Measurements from ENCODE around the gene NDUFB8. TPM values are rescaled to one million over a fixed set of nuclear protein-coding genes. Genes with fewer than 3 reads are reported as not detected.

The NDUFB8 gene
- total RNA-seq, 3 donors from 2014 or later: 169 to 222 (median 202) TPM

- Histone ChIP-seq H3K36me3 (ENCODE audit: low read depth) (no peaks in the 10 kb centered on the region), H3K9me3 (no peaks in the 10 kb centered on the region), H3K4me3 (no peak overlapping the region), H3K4me1 (ENCODE audit: low read depth) (no peaks in the 10 kb centered on the region)
- TF ChIP-seq CTCF (IDR thresholded peaks at IDR 0.05): no peak
- no peak for DNase-seq
- intact Hi-C loops (cut with DNase I, micrococcal nuclease): no loop called here
- no peak for ATAC-seq
Measured at GRCh38 chr10:100570506-100570905, 40.8 kb upstream of the NDUFB8 start.

- no peak for DNase-seq
Measured at GRCh38 chr10:100569687-100570481, 40.2 kb upstream of the NDUFB8 start.

DNA sequence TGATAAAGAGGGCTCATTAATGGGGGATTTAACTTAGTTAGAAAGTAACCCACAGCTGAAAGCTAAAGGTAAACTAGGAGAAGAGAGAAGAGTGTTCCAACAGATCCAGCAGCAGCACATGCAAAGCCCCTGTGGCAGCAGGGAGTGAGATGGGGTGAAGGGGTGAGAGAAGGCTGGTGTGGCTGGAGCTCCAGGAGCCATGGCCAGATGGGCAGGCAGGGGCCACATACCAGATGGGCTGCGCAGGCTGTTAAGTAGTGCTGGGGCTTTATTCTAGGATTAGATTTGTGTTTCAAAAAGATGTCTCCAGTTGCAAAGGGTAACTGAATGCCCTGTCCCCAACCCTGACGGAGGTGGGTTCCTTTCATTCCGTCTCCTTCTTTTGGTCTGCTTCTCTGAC lies 39.2 kb upstream of the NDUFB8 start:
- ATAC-seq (no peak), DNase-seq (no peak)
- H3K9me3 ChIP-seq: no peaks in the 10 kb centered on the region
- H3K4me1 ChIP-seq (ENCODE audit: low read depth): no peaks in the 10 kb centered on the region
- intact Hi-C loops (cut with DNase I, micrococcal nuclease): loop anchor here (10.0 kb wide), 2 partner anchors 166 to 176 kb away; partner anchors contain the start of gene PAX2 (in 1 of the 2)
- no peak overlapping the region for H3K4me3 ChIP-seq
- no peak for TF ChIP-seq CTCF (IDR thresholded peaks at IDR 0.05)
- H3K36me3 ChIP-seq (ENCODE audit: low read depth): no peaks in the 10 kb centered on the region

More at GRCh38 chr10:100569687-100570481, 40.2 kb upstream of the NDUFB8 start:
- Histone ChIP-seq H3K9me3 (no peaks in the 10 kb centered on the region), H3K4me1 (ENCODE audit: low read depth) (no peaks in the 10 kb centered on the region), H3K36me3 (ENCODE audit: low read depth) (no peaks in the 10 kb centered on the region), H3K4me3 (no peak overlapping the region)
- intact Hi-C loops (cut with DNase I, micrococcal nuclease): loop anchor here (10.0 kb wide), 2 partner anchors 165 to 175 kb away; partner anchors contain the start of gene PAX2 (in 1 of the 2)
- ATAC-seq: peak; percentile 64
- TF ChIP-seq CTCF (IDR thresholded peaks at IDR 0.05): no peak

DNA sequence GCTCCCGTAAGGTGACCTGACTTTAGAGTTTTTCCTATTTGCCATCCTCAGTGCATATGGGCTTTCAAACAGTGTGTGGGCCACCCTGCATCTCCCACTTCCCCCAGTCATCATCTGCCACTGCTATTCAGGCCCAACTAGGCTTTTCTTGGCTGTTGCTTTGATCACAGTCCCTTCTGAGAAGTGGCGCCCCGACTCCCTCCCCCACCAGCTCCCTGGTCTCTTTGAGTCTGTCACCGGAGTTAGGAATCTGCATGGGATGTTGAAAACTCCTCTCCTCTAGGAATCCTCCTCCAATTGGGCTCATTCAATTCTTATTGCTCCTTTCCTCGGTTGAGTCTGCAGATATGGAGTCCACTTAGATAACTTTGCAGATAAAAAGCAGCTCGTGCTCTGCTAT lies 38.2 kb upstream of the NDUFB8 start:
- Histone ChIP-seq H3K4me3 (no peak overlapping the region), H3K36me3 (ENCODE audit: low read depth) (no peaks in the 10 kb centered on the region), H3K9me3 (no peaks in the 10 kb centered on the region), H3K4me1 (ENCODE audit: low read depth) (no peaks in the 10 kb centered on the region)
- no peak for ATAC-seq
- intact Hi-C loops (cut with DNase I, micrococcal nuclease): loop anchor here (10.0 kb wide), 2 partner anchors 167 to 177 kb away; partner anchors contain the start of gene PAX2 (in 1 of the 2)
- DNase-seq: no peak
- no peak for TF ChIP-seq CTCF (IDR thresholded peaks at IDR 0.05)

GRCh38 chr10:100567249-100567648 lies 37.6 kb upstream of the NDUFB8 start:
- intact Hi-C loops (cut with DNase I, micrococcal nuclease): loop anchor here (10.0 kb wide), 2 partner anchors 168 to 178 kb away; partner anchors contain the start of gene PAX2 (in 1 of the 2)
- Histone ChIP-seq H3K36me3 (ENCODE audit: low read depth) (no peaks in the 10 kb centered on the region), H3K9me3 (no peaks in the 10 kb centered on the region), H3K4me1 (ENCODE audit: low read depth) (peaks cover 4% of the 10 kb centered on the region), H3K4me3 (no peak overlapping the region)
- ATAC-seq (no peak), DNase-seq (no peak)
- TF ChIP-seq CTCF (IDR thresholded peaks at IDR 0.05): no peak
